Hepatocyte (in vitro differentiated cells): ENCODE data around the gene ETDC.
"Not testable (repeated sequence)": the region's sequence is repeated elsewhere in the genome, so short reads cannot be mapped to it uniquely, and the experiment has no call there.

Experiments used
- EZH2 ChIP-seq: fragments of 200-600 bp; sonication (generic); IDR thresholded peaks from 2 replicates; pipeline ENCODE4 v1.6.1; 2016; ENCODE audit warnings: antibody characterized with exemption, mild to moderate bottlenecking, borderline replicate concordance
- EZH2phosphoT487 ChIP-seq: fragments of 200-600 bp; sonication (generic); IDR thresholded peaks from one replicate; pipeline ENCODE4 v1.6.1; 2018; ENCODE audit warnings: antibody characterized with exemption, mild to moderate bottlenecking, low read depth, moderate library complexity; ENCODE audit not compliant: unreplicated experiment, severe bottlenecking
- TF ChIP-seq, protein P1 (sequence below): fragments of 200-600 bp; sonication (generic); IDR thresholded peaks from 2 replicates; pipeline ENCODE4 v1.5.1; 2016; ENCODE audit warnings: antibody characterized with exemption, mild to moderate bottlenecking; ENCODE audit not compliant: poor library complexity

DNA sequence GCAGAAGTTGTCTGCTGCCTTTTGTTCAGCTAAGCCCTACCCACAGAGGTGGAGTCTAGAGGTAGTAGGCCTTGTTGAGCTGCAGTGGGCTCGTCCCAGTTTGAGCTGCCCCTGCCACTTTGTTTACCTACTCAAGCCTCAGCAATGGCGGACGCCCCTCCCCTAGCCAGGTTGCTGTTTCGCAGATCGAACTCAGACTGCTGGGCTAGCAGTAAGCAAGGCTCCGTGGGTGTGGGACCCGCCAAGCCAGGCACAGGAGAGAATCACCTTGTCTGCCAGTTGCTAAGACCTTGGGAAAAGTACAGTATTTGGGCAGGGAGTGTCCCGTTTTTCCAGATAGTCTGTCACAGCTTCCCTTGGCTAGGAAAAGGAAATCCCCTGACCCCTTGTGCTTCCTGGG lies 45.9 kb upstream of the ETDC start:
- TF ChIP-seq, protein P1, sequence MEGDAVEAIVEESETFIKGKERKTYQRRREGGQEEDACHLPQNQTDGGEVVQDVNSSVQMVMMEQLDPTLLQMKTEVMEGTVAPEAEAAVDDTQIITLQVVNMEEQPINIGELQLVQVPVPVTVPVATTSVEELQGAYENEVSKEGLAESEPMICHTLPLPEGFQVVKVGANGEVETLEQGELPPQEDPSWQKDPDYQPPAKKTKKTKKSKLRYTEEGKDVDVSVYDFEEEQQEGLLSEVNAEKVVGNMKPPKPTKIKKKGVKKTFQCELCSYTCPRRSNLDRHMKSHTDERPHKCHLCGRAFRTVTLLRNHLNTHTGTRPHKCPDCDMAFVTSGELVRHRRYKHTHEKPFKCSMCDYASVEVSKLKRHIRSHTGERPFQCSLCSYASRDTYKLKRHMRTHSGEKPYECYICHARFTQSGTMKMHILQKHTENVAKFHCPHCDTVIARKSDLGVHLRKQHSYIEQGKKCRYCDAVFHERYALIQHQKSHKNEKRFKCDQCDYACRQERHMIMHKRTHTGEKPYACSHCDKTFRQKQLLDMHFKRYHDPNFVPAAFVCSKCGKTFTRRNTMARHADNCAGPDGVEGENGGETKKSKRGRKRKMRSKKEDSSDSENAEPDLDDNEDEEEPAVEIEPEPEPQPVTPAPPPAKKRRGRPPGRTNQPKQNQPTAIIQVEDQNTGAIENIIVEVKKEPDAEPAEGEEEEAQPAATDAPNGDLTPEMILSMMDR: not testable (repeated sequence)
- TF ChIP-seq EZH2phosphoT487, EZH2: not testable (repeated sequence)
